Brain microvascular endothelial cell (primary cell): ENCODE measurements around the gene RNF166.

ENCODE experiments used
- DNase-seq: peaks from one replicate; pipeline ENCODE4 v3.0.0-alpha.2; 2020
- H3K27ac ChIP-seq: fragments of 250-450 bp; sonication (Bioruptor Pico); 2 replicates; pipeline ENCODE4 v1.5.1; 2020; ENCODE audit warnings: mild to moderate bottlenecking, moderate library complexity
- H3K27me3 ChIP-seq: fragments of 250-450 bp; sonication (Bioruptor Pico); replicated peaks from 2 replicates; pipeline ENCODE4 v1.5.1; 2020; ENCODE audit warnings: mild to moderate bottlenecking
- H3K36me3 ChIP-seq: fragments of 250-450 bp; sonication (Bioruptor Pico); replicated peaks from 2 replicates; pipeline ENCODE4 v1.5.1; 2020; ENCODE audit warnings: mild to moderate bottlenecking
- H3K4me3 ChIP-seq: 2 replicates; pipeline ENCODE4 v1.5.1; 2011; ENCODE audit warnings: low read depth, mild to moderate bottlenecking, control low read depth, low read length, moderate library complexity
- CTCF ChIP-seq: IDR thresholded peaks from 2 replicates; pipeline ENCODE4 v1.5.1; 2011; ENCODE audit warnings: low read depth, mild to moderate bottlenecking, moderate library complexity, low read length, control low read depth, inconsistent platforms; ENCODE audit errors: missing control alignments
- in situ Hi-C: cut with HindIII; loops from 2 replicates; pipeline ENCODE4 v1.10.0; 2017; ENCODE audit warnings: low sequenced_read_pairs, low pct_ligation_motif_present

The RNF166 gene

GRCh38 chr16:88740727-88741055 is 34.5 kb upstream of the RNF166 start:
- H3K36me3 ChIP-seq: peaks cover 45% of the 10 kb centered on the region
- no peak for TF ChIP-seq CTCF

DNA sequence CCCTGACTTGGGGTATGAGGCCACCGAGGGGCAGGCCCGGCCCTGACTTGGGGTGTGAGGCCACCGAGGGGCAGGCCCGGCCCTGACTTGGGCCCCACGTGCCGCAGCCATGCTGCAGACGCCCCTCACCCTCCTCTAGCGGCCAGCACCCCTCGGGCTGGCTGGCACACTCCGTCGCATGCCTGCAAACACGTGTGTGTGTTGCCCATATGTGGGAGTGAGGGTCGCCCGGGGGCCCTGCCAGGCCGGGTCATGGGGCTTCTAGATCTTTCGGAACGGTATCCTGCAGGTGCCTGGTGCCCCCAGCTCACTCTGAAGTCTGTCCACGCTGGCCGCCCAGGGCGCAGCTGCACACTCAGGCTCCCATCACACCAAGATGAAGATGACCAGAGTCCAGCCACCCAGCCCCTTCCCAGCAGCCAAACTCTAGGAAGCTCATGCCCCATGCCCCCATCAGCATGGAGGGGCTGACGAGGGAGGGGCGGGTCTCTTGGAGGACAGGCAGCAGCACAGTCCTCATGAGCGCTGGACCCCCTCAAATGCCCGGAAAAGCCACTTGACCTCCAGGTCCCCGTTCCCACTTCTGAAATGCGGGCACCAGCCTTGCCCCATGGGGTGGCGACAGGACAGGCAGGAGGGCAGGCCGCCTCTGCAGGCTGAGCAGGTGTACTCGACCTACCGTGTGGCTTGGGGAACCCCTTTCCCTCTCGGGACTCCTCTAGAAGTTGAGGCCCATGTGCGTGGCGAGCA is 33.9 kb upstream of the RNF166 start:
- Histone ChIP-seq H3K27ac (no peak overlapping the region), H3K27me3 (no peaks in the 10 kb centered on the region), H3K36me3 (peaks cover 50% of the 10 kb centered on the region), H3K4me3 (no peak overlapping the region)
- in situ Hi-C loops: no loop called here
- TF ChIP-seq CTCF: no peak
- no peak for DNase-seq

More at GRCh38 chr16:88740727-88741055, 34.5 kb upstream of the RNF166 start:
- Histone ChIP-seq H3K27me3 (no peaks in the 10 kb centered on the region), H3K4me3 (no peak overlapping the region), H3K27ac (no peak overlapping the region)
- no peak for DNase-seq
- in situ Hi-C loops: no loop called here

DNA sequence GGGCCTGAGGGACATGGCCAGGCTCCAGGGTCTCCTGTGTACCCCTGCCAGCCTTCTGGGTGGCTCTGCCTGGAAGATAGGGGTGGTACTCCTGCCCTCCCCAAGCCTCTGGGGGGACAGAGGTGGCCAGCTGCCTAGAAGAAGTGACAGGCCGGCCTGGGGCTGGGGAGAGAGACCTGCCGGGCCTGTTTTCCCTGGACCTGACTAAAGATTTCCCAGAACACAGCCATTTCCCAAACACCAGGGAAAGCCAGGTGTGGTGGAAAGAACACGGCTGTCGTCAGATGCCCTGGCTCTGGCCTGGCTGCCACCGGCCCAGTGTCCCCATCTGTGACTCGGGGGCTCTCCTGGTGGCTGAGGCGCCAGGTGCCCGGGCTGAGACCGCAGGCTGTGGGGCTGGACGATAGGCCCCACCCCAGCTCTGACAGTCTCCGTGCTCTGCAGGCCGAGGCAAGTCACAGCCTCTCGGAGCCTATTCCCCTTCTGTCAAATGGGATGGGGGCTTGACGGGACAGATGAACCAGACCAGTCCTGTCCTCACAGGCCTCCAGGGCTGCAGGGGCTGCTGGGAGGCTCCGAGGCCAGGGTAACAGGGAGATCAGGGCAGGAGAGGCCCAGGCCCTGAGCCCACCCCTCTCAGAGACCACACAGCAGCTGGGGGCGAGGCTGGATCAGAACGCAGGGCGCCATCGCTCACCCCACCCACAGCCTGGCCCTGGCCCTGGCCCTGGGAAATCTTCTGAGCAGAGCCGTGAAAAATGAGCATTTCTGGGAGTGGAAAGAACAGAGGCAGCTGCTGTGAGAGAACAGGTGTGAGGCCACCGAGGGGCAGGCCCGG is 33.1 kb upstream of the RNF166 start:
- Histone ChIP-seq H3K27me3 (no peaks in the 10 kb centered on the region), H3K36me3 (peaks cover 56% of the 10 kb centered on the region), H3K4me3 (no peak overlapping the region), H3K27ac (no peak overlapping the region)
- in situ Hi-C loops: no loop called here
- no peak for TF ChIP-seq CTCF
- DNase-seq: no peak

DNA sequence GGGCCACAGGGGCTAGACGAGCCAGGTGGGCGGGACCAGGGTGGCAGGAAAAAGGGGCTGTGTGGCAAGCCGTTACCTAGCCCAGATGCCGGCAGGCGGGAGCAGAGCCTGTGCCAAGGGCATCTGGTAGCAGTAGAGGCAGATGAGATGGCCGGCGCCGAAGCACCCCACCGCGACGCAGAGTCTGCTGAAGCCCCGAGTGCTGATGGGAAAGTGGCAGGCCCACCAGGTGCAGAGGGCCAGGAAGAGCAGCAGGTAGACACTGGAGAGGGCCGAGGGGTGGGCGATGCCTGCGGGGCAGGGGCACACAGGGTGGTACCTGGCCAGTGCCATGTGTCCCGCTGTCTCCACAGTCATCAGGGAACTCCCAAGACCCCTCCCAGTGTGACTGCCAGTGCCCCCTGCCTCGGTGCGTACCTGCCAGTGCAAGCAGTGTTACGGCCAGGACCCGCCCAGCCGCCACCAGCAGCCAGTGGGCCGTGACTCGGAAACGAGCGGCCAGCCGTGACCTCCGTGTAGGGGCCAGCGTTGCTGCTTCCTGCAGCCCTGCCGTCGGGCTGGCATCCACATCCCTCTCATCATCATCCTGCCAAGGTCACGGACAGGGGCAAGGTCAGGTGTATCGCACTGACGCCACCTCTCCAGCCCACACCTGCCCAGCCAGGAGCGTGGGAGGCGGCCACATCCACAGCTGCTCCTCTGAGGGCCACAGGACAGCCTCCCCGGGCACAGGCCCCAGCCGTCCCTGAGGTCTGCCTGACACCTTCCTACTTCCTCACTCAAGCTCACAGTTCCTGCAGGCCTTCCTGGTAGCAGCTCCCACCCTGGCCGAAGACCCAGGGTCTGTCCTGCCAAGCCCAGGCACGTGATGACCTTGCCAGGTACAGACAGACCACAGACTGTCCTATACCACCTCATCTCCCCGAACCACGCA is 32.2 kb upstream of the RNF166 start:
- Histone ChIP-seq H3K27me3 (no peaks in the 10 kb centered on the region), H3K36me3 (peaks cover 65% of the 10 kb centered on the region), H3K4me3 (no peak overlapping the region), H3K27ac (no peak overlapping the region)
- TF ChIP-seq CTCF: no peak
- DNase-seq: no peak
- in situ Hi-C loops: no loop called here

DNA sequence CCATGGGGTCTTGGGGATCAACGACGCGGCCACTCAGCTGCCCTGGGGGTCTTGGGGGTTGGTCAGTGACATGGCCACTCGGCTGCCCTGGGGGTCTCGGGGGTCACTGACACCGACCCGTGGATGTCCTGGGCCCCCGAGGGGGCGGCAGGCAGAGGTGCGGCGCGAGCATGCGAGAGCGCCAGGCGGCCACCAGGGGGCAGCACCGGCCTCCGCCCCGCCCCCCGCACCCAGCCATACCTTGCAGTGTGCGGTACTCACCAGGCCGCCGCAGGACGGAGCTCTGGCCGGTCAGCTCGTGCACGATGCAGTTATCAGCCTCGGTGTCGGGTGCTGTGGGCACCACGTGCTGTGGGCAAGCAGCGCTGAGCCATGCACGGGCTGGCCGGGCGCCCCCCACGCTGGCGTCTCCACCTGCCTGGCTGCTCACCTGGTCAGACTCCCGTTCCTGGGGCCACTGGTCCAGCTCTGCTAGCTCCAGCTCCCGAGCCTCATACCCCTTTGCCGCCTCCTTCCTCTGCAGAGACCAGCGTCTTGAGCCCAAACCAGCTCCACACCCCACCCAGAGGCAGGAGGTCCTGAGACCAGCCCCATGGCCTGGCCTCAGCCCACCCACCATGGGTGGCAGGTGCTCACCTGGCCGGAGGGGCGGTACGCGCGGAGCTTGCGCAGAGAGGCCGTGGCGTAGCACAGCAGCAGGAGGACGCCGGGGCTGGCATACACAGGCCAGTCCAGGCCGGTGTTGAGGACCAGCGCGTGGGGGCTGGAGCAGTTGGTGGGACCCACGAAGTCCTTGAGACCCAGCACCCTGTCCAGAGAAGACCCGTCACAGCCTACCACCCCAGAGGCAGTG is 31.3 kb upstream of the RNF166 start:
- TF ChIP-seq CTCF: peak; percentile 77
- DNase-seq: peak; percentile 36
- H3K36me3 ChIP-seq: peaks cover 70% of the 10 kb centered on the region
- in situ Hi-C loops: no loop called here
- H3K27ac ChIP-seq: no peak overlapping the region
- H3K27me3 ChIP-seq: no peaks in the 10 kb centered on the region
- H3K4me3 ChIP-seq: no peak overlapping the region
